Measurements from ENCODE around the gene COPS6. TPM values are rescaled to one million over a fixed set of nuclear protein-coding genes. Genes with fewer than 3 reads are reported as not detected.

Gene COPS6
- total RNA-seq, 2 donors from 2014 or later = 15.8 to 16.1 TPM

DNA sequence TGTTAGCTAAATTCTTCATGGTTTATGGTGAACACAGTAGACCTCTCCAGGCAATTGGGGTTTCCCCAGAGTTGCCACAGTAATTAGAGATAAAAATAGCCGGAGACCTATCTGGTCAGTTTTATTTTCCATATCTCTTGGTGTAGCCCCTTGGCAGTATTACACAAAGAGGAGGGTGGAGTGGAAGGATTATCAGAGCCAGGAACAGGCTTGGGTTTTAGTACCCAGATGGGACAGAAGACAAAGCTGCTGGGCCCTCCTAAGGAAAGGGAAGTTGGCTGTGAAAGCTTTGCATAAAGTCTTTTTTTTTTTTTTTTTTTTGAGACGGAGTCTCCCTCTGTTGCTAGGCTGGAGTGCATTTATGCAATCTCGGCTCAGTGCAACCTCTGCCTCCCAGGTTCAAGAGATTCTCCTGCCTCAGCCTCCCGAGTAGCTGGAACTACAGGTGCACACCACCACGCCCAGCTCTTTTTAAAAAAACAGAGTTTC, 29.5 kb upstream of the COPS6 start:
- no peak overlapping the region for H3K27ac ChIP-seq
- no peak for ATAC-seq
- intact Hi-C loops (cut with DNase I) = no loop called here
- no peak for TF ChIP-seq POLR2A (IDR thresholded peaks at IDR 0.05)
- TF ChIP-seq, protein P1, sequence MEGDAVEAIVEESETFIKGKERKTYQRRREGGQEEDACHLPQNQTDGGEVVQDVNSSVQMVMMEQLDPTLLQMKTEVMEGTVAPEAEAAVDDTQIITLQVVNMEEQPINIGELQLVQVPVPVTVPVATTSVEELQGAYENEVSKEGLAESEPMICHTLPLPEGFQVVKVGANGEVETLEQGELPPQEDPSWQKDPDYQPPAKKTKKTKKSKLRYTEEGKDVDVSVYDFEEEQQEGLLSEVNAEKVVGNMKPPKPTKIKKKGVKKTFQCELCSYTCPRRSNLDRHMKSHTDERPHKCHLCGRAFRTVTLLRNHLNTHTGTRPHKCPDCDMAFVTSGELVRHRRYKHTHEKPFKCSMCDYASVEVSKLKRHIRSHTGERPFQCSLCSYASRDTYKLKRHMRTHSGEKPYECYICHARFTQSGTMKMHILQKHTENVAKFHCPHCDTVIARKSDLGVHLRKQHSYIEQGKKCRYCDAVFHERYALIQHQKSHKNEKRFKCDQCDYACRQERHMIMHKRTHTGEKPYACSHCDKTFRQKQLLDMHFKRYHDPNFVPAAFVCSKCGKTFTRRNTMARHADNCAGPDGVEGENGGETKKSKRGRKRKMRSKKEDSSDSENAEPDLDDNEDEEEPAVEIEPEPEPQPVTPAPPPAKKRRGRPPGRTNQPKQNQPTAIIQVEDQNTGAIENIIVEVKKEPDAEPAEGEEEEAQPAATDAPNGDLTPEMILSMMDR (IDR thresholded peaks at IDR 0.05) = no peak
- 77 to 84% methylated on average over 5 of the region's 5 CpGs for WGBS, 2 donors
- DNase-seq = no peak
- no peak overlapping the region for H3K4me3 ChIP-seq
- H3K4me1 ChIP-seq = no peaks in the 10 kb centered on the region
- no peaks in the 10 kb centered on the region for H3K9me3 ChIP-seq
- no peaks in the 10 kb centered on the region for H3K27me3 ChIP-seq
- peaks cover 5 to 8% of the 10 kb centered on the region in 2 donors for H3K36me3 ChIP-seq (replicated peaks in 1 of 2; ENCODE audit: insufficient read depth in 1 of 2, low read depth in 2 of 2)

DNA sequence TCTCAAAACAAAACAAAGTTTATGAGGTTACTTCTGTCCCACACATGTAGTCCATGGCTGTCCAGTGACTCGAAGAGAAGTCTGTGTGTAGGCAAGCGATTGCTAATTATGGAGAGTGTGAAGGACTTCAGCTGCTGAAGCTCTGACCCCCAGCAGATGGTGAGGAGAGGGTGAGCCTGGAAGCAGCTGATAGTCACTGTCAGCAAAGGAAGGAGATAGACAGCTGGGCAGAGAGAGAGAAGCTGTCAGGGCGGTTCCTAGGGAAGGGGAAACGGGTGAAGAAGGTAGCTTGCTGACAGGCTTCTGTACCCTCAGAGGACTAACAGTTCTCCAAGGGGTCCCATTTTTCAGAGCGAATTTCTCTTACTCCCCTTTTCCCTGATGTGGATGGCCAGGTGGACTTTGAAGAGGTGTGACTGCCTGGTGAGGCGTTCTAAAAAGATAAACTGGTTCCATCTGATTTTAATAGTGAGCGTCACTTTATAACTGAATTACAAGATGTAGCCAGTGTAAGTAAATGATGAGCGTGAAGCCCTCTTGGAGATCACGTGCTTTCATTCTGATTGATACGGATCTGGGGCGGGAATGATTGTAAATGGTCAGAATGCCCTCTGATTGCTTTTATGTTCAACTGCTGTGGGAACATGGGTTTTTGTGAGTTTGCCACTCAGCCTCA, 27.1 kb upstream of the COPS6 start:
- TF ChIP-seq POLR2A (IDR thresholded peaks at IDR 0.05) = no peak
- TF ChIP-seq, protein P1 (IDR thresholded peaks at IDR 0.05) = no peak
- Histone ChIP-seq H3K36me3 (replicated peaks in 1 of 2; ENCODE audit: insufficient read depth in 1 of 2, low read depth in 2 of 2) (peaks cover 5 to 8% of the 10 kb centered on the region in 2 donors), H3K27me3 (no peaks in the 10 kb centered on the region), H3K9me3 (no peaks in the 10 kb centered on the region), H3K27ac (no peak overlapping the region), H3K4me3 (no peak overlapping the region), H3K4me1 (peaks cover 8% of the 10 kb centered on the region)
- no peak for ATAC-seq
- intact Hi-C loops (cut with DNase I) = no loop called here
- DNase-seq = no peak
- 95 to 96% methylated on average over 11 of the region's 11 CpGs for WGBS, 2 donors

DNA sequence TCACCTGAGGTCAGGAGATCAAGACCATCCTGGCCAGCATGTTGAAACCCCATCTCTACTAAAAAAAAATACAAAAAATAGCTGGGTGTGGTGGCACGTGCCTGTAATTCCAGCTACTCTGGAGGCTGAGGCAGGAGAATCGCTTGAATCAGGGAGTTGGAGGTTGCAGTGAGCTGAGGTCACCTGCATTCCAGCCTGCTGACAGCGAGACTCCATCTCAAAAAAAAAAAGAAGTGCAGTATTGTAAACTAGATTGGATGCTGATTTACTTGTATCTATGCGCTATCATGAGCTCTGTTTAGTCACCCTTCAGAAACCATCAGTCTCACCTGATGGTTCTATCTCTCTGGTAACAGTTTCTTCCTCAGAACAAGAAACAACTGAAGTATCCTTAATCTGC, 25.4 kb upstream of the COPS6 start:
- no peaks in the 10 kb centered on the region for H3K9me3 ChIP-seq
- ATAC-seq (no peak), DNase-seq (no peak)
- H3K27ac ChIP-seq = no peak overlapping the region
- H3K4me1 ChIP-seq = peaks cover 8% of the 10 kb centered on the region
- no peak for TF ChIP-seq POLR2A (IDR thresholded peaks at IDR 0.05)
- TF ChIP-seq, protein P1 (IDR thresholded peaks at IDR 0.05) = no peak
- WGBS, 2 donors = 93 to 95% methylated on average over 4 of the region's 4 CpGs
- intact Hi-C loops (cut with DNase I) = no loop called here
- H3K36me3 ChIP-seq (replicated peaks in 1 of 2; ENCODE audit: insufficient read depth in 1 of 2, low read depth in 2 of 2) = peaks cover 0 to 2% of the 10 kb centered on the region in 2 donors
- no peak overlapping the region for H3K4me3 ChIP-seq
- no peaks in the 10 kb centered on the region for H3K27me3 ChIP-seq

DNA sequence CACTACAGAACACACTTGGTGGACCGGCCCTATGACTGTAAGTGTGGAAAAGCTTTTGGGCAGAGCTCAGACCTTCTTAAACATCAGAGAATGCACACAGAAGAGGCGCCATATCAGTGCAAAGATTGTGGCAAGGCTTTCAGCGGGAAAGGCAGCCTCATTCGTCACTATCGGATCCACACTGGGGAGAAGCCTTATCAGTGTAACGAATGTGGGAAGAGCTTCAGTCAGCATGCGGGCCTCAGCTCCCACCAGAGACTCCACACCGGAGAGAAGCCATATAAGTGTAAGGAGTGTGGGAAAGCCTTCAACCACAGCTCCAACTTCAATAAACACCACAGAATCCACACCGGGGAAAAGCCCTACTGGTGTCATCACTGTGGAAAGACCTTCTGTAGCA, 24.6 kb upstream of the COPS6 start:
- Histone ChIP-seq H3K9me3 (no peaks in the 10 kb centered on the region), H3K4me1 (peaks cover 8% of the 10 kb centered on the region), H3K4me3 (no peak overlapping the region), H3K27ac (no peak overlapping the region), H3K27me3 (no peaks in the 10 kb centered on the region), H3K36me3 (replicated peaks in 1 of 2; ENCODE audit: insufficient read depth in 1 of 2, low read depth in 2 of 2) (peaks cover 0 to 2% of the 10 kb centered on the region in 2 donors)
- ATAC-seq (no peak), DNase-seq (no peak)
- TF ChIP-seq, protein P1 (IDR thresholded peaks at IDR 0.05) = no peak
- no peak for TF ChIP-seq POLR2A (IDR thresholded peaks at IDR 0.05)
- WGBS, 2 donors = 83 to 84% methylated on average over 7 to 9 of the region's 9 CpGs
- intact Hi-C loops (cut with DNase I) = no loop called here
